GM12874 (cell line): ENCODE data around the gene CACNA1C.

Experiments used
- TF ChIP-seq, protein P1 (sequence below): IDR thresholded peaks from 2 replicates; pipeline ENCODE4 v1.5.1; 2011; ENCODE audit warnings: low read depth, mild to moderate bottlenecking, control low read depth, low read length, moderate library complexity; ENCODE audit not compliant: insufficient read depth

Gene CACNA1C

GRCh38 chr12:2462087-2462486, 409.3 kb downstream of the CACNA1C start:
- TF ChIP-seq, protein P1, sequence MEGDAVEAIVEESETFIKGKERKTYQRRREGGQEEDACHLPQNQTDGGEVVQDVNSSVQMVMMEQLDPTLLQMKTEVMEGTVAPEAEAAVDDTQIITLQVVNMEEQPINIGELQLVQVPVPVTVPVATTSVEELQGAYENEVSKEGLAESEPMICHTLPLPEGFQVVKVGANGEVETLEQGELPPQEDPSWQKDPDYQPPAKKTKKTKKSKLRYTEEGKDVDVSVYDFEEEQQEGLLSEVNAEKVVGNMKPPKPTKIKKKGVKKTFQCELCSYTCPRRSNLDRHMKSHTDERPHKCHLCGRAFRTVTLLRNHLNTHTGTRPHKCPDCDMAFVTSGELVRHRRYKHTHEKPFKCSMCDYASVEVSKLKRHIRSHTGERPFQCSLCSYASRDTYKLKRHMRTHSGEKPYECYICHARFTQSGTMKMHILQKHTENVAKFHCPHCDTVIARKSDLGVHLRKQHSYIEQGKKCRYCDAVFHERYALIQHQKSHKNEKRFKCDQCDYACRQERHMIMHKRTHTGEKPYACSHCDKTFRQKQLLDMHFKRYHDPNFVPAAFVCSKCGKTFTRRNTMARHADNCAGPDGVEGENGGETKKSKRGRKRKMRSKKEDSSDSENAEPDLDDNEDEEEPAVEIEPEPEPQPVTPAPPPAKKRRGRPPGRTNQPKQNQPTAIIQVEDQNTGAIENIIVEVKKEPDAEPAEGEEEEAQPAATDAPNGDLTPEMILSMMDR = no peak

DNA sequence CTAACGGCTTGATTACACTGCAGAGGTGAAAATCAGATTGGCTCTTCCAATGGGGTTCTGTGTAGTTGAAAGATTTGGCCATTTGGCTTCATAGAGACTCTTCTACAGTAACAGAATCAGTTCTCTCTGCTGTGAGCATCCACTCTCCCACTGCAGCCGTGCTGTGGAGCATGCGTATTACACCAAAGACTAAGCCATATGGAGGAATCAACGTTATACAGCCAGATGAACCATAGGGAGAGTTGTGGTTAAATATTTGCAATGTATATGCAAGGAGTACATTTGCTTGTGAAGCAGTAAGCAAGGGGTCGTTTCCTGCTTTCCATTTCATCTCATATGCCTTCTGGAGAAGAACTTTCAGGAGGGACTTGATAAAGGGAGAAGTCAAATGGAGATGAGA, 410.9 kb downstream of the CACNA1C start:
- TF ChIP-seq, protein P1 = no peak

- TF ChIP-seq, protein P1 = no peak
These were observed 412.9 kb downstream of the CACNA1C start for GRCh38 chr12:2465681-2466080.

- TF ChIP-seq, protein P1 = no peak
These were observed 413.4 kb downstream of the CACNA1C start for GRCh38 chr12:2466211-2466610.

GRCh38 chr12:2467447-2468195, 414.8 kb downstream of the CACNA1C start:
- TF ChIP-seq, protein P1 = no peak

- TF ChIP-seq, protein P1 = no peak
These were observed 423.2 kb downstream of the CACNA1C start for GRCh38 chr12:2475984-2476383.

GRCh38 chr12:2477009-2477766, 424.4 kb downstream of the CACNA1C start:
- TF ChIP-seq, protein P1 = no peak
